ENCODE measurements around the gene VWA5B2. TPM values are rescaled to one million over a fixed set of nuclear protein-coding genes. Genes with fewer than 3 reads are reported as not detected.

Gene VWA5B2
- total RNA-seq, 1 donor: not detected

DNA sequence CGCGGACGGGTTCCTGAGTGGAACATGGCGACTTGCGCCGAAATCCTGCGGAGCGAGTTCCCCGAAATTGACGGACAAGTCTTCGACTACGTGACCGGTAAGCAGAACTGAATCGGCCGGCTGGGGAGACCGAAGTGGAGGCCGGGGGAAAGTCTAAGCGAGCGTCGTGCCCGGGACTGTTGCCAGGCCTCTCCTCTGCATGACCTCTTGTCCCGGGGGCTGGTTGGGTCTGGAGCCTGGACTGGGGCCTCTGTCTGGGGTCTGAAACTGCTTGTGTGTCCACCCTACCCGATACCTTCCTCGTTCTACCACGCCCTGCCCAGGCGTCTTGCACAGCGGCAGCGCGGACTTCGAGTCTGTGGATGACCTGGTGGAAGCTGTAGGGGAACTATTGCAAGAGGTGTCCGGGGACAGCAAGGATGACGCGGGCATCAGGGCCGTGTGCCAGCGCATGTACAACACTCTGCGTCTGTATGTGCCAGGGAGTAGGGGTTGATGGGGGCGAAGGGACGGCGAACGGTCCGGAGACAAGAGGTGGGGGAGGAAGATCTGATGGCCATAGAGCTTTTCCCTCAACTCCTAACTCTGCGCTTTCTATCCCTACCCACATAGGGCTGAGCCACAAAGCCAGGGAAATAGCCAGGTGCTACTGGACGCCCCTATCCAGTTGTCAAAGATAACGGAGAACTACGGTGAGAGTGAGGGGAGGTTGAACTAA is 43.0 kb upstream of the VWA5B2 start, which contains the start of gene ABCF3:
Gene ABCF3 (plus strand): TSS at position 16 of the 718 bp plus-strand sequence. CDS start 9 bp downstream, at position 25.
- TF ChIP-seq, protein P1, sequence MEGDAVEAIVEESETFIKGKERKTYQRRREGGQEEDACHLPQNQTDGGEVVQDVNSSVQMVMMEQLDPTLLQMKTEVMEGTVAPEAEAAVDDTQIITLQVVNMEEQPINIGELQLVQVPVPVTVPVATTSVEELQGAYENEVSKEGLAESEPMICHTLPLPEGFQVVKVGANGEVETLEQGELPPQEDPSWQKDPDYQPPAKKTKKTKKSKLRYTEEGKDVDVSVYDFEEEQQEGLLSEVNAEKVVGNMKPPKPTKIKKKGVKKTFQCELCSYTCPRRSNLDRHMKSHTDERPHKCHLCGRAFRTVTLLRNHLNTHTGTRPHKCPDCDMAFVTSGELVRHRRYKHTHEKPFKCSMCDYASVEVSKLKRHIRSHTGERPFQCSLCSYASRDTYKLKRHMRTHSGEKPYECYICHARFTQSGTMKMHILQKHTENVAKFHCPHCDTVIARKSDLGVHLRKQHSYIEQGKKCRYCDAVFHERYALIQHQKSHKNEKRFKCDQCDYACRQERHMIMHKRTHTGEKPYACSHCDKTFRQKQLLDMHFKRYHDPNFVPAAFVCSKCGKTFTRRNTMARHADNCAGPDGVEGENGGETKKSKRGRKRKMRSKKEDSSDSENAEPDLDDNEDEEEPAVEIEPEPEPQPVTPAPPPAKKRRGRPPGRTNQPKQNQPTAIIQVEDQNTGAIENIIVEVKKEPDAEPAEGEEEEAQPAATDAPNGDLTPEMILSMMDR (IDR thresholded peaks at IDR 0.05; ENCODE audit: insufficient read depth, low read depth, low read length): no peak
- peak within 1 kb of the TSS; percentile 98 for H3K4me3 ChIP-seq (ENCODE audit: low read depth, low read length)
- peak; percentile 69 for DNase-seq (ENCODE audit: low read depth)

DNA sequence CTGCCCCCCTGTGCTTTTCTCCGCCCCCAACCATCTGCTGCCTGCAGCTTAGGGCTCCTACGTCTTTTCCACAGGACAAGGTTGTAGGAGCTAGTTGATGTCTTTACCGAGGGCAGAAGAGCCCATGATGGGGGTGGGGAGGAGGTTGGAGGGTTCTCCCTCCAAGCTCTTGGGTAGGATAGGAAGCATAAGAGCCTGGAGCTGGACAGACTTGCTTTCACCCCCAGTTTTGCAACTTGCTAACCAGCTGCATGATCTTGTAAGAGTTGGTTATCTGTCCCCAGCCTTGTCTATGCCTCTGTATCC is 42.5 kb upstream of the VWA5B2 start:
- H3K4me3 ChIP-seq (ENCODE audit: low read depth, low read length): peak overlapping the region; percentile 98
- no peak for DNase-seq (ENCODE audit: low read depth)
- TF ChIP-seq, protein P1 (IDR thresholded peaks at IDR 0.05; ENCODE audit: insufficient read depth, low read depth, low read length): no peak

DNA sequence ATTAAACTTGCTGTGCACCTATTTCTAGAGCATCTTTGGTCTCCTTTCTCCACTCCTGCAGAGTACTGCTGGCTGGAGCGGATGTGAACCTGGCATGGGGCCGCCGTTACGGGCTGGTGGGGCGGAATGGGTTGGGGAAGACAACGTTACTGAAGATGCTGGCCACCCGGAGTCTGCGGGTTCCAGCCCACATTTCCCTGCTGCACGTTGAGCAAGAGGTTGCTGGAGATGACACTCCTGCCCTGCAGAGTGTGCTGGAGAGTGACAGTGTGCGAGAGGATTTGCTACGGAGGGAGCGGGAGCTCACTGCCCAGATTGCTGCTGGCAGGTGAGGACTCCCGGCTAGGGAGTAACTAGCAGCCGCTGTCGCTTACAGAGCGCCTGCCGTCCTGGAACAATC is 41.3 kb upstream of the VWA5B2 start:
- no peak for DNase-seq (ENCODE audit: low read depth)
- no peak overlapping the region for H3K4me3 ChIP-seq (ENCODE audit: low read depth, low read length)
- TF ChIP-seq, protein P1 (IDR thresholded peaks at IDR 0.05; ENCODE audit: insufficient read depth, low read depth, low read length): no peak

DNA sequence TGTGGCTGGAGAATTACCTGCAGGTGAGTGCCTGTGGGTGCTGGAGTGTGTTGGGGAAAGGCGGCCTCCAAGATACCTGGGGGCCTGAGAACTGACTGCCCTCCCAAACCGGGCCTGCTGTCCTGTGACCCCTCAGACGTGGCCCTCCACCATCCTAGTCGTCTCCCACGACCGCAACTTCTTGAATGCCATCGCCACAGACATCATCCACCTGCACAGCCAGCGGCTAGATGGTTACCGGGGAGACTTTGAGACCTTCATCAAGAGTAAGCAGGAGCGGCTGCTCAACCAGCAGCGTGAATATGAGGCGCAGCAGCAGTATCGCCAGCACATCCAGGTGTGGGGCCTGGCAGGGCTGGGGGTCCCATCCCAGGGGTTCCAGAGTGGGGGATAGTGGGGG is 40.0 kb upstream of the VWA5B2 start:
- DNase-seq (ENCODE audit: low read depth): no peak
- no peak overlapping the region for H3K4me3 ChIP-seq (ENCODE audit: low read depth, low read length)
- TF ChIP-seq, protein P1 (IDR thresholded peaks at IDR 0.05; ENCODE audit: insufficient read depth, low read depth, low read length): no peak

DNA sequence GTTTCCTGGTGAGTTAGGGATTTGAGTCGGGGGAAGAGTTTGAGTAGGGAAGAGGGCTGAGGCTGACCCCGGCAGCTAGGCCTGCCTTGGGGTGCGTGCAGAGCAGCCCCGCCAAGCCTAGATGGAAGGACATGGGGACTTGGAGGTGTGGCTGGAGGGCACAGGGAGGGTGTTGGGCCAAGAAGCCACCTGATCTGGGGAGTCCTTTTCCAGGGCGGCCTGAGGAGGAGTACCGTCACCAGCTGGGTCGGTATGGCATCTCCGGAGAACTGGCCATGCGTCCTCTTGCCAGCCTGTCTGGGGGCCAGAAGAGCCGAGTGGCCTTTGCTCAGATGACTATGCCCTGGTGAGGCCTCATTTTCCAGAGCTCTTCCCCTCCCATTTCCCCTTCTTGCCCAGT is 36.5 kb upstream of the VWA5B2 start:
- no peak overlapping the region for H3K4me3 ChIP-seq (ENCODE audit: low read depth, low read length)
- no peak for DNase-seq (ENCODE audit: low read depth)
- TF ChIP-seq, protein P1 (IDR thresholded peaks at IDR 0.05; ENCODE audit: insufficient read depth, low read depth, low read length): no peak

DNA sequence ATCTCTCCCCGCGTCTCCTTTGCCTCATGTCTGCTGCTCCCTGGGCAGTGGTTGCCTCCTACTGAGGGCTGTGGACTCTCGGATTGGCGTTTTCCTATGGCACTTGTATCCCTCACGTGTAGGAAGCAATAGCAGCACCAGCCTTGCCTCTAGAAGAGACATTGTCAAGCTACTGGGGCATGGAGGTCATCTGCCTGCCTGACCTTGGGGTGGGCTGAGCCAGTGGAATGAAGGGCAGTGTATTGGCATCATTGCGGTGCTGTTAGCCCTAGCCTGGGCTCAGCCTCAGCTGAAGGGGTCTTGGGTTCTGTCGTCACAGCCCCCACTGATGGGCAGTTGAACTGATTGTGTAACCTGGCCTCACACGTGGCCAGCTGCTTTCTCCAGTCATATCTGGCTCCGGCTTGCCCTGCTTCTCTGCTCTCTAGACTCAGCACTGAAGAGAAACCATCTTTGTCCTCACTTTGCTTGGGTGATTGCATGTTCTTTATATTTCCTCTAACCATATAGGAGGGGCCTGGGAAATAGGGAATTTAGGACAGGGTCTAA is 35.3 kb upstream of the VWA5B2 start:
- H3K4me3 ChIP-seq (ENCODE audit: low read depth, low read length): no peak overlapping the region
- no peak for DNase-seq (ENCODE audit: low read depth)
- TF ChIP-seq, protein P1 (IDR thresholded peaks at IDR 0.05; ENCODE audit: insufficient read depth, low read depth, low read length): no peak

Data from fibroblast of villous mesenchyme (primary cell).